Mesendoderm (in vitro differentiated cells): Measurements from ENCODE around the gene CAVIN1.
"Not testable (repeated sequence)": the region's sequence is repeated elsewhere in the genome, so short reads cannot be mapped to it uniquely, and the experiment has no call there.

Experiments
- DNase-seq: peaks from one replicate; pipeline ENCODE4 v3.0.0; 2013
- H2AK5ac ChIP-seq: 2 replicates; pipeline ENCODE4 v1.6.1; 2013; ENCODE audit warnings: low read length, inconsistent platforms
- H2BK120ac ChIP-seq: 2 replicates; pipeline ENCODE4 v1.6.1; 2013; ENCODE audit warnings: low read depth, mild to moderate bottlenecking, low read length, moderate library complexity, mixed read lengths
- H2BK15ac ChIP-seq: replicated peaks from 2 replicates; pipeline ENCODE4 v1.6.1; 2013; ENCODE audit warnings: low read depth, mild to moderate bottlenecking, moderate library complexity
- H2BK5ac ChIP-seq: 2 replicates; pipeline ENCODE4 v1.6.1; 2013; ENCODE audit warnings: low read length, inconsistent platforms
- H3K18ac ChIP-seq: 2 replicates; pipeline ENCODE4 v1.6.1; 2013; ENCODE audit warnings: mild to moderate bottlenecking, low read length, mixed read lengths
- H3K23ac ChIP-seq: one replicate; pipeline ENCODE4 v1.6.1; 2013; ENCODE audit warnings: low read length
- H3K27ac ChIP-seq: 2 replicates; pipeline ENCODE4 v1.5.1; 2013; ENCODE audit warnings: low read depth, mild to moderate bottlenecking, inconsistent platforms, low read length, moderate library complexity
- H3K27me3 ChIP-seq: 2 replicates; pipeline ENCODE4 v1.6.1; 2013; ENCODE audit warnings: low read length, control low read depth, mild to moderate bottlenecking, inconsistent platforms; ENCODE audit not compliant: insufficient read depth, poor library complexity
- H3K36me3 ChIP-seq: 2 replicates; pipeline ENCODE4 v1.6.1; 2013; ENCODE audit warnings: low read length, inconsistent platforms; ENCODE audit not compliant: control insufficient read depth, insufficient read depth
- H3K4ac ChIP-seq: one replicate; pipeline ENCODE4 v1.6.1; 2013; ENCODE audit warnings: low read depth, mild to moderate bottlenecking, low read length, moderate library complexity
- H3K4me1 ChIP-seq: 2 replicates; pipeline ENCODE4 v1.6.1; 2013; ENCODE audit warnings: low read depth, low read length, inconsistent platforms; ENCODE audit not compliant: control insufficient read depth
- H3K4me2 ChIP-seq: 2 replicates; pipeline ENCODE4 v1.6.1; 2013; ENCODE audit warnings: low read length
- H3K4me3 ChIP-seq: 2 replicates; pipeline ENCODE4 v1.5.1; 2013; ENCODE audit warnings: mild to moderate bottlenecking, low read length
- H3K56ac ChIP-seq: one replicate; pipeline ENCODE4 v1.6.1; 2013; ENCODE audit warnings: low read length
- H3K79me1 ChIP-seq: 2 replicates; pipeline ENCODE4 v1.6.1; 2013; ENCODE audit warnings: low read length, inconsistent platforms
- H3K79me2 ChIP-seq: 2 replicates; pipeline ENCODE4 v1.6.1; 2013; ENCODE audit warnings: mild to moderate bottlenecking, low read length; ENCODE audit not compliant: control insufficient read depth, insufficient read depth
- H3K9ac ChIP-seq: 2 replicates; pipeline ENCODE4 v1.6.1; 2013; ENCODE audit warnings: low read length, inconsistent platforms
- H4K5ac ChIP-seq: one replicate; pipeline ENCODE4 v1.6.1; 2013; ENCODE audit warnings: low read length
- H4K8ac ChIP-seq: one replicate; pipeline ENCODE4 v1.6.1; 2013; ENCODE audit warnings: low read depth, mild to moderate bottlenecking, control low read depth, low read length, moderate library complexity
- WGBS: extraction: QIAGEN DNeasy Blood & Tissue Kit; methylation state at CpG from one replicate; pipeline ENCODE4 v1.1.7; 2013; ENCODE audit warnings: low lambda C conversion rate, missing lambda C conversion rate; ENCODE audit not compliant: insufficient coverage; ENCODE audit errors: extremely low coverage; 5-methylcytosine and 5-hydroxymethylcytosine counted together

CAVIN1 gene

GRCh38 chr17:42400844-42401375 lies 22.1 kb downstream of the CAVIN1 start:
- not testable (repeated sequence) for H3K36me3 ChIP-seq, H3K4me1 ChIP-seq, H3K27me3 ChIP-seq, H3K4me2 ChIP-seq, H3K4ac ChIP-seq, H3K18ac ChIP-seq, H2BK5ac ChIP-seq, H4K8ac ChIP-seq, H4K5ac ChIP-seq, H2BK15ac ChIP-seq, DNase-seq, H3K79me2 ChIP-seq, H2BK120ac ChIP-seq, H3K56ac ChIP-seq, H3K4me3 ChIP-seq, H3K23ac ChIP-seq, H3K9ac ChIP-seq, H3K27ac ChIP-seq, H2AK5ac ChIP-seq, H3K79me1 ChIP-seq
- no CpG with 5 or more reads among the region's 8 CpGs for WGBS

DNA sequence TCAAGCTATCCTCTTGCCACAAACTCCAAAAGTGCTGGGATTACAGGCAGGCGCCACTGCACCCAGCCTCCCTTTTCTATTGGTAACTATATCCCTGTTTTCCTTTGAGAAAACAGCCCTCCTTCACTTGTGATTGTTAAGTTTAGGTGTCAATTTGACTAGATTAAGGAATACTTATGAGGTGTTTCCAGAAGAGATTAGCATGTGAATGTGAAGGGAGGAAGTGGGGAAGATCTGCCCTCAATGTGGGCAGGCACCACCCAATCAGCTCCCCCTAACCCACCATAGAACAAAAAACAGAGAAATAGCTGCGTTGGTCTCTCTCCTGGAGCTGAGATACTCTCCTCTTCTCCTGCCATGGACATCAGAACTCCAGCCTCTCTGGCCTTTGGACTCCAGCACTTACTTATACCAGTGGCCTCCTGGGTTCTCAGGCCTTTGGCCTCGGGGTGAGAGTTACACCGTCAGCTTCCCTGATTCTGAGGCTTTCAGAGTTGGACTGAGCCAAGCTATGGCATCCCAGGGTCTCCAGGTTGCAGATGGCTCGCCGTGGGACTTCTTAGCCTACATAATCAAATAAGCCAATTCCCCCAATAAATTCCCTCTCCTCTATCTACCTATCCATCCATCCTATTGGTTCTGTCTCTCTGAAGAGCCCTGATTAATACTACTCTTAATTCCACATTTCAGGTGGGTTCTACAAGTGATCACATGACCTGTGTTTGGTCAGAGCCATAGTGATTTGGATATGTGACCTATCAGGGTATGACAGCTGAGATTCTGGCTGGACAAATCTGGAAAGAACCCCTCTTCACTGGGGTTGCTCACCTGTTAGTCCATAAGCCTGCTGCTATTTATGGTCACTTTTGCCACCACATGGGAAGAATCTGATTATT lies 22.9 kb downstream of the CAVIN1 start:
- Histone ChIP-seq H3K4me3 (no peak overlapping the region), H3K36me3 (no peaks in the 10 kb centered on the region), H3K18ac (no peak overlapping the region), H3K9ac (no peak overlapping the region), H3K4me2 (no peak overlapping the region), H3K79me2 (no peaks in the 10 kb centered on the region), H3K56ac (no peak overlapping the region), H3K4ac (no peak overlapping the region), H3K79me1 (no peaks in the 10 kb centered on the region), H3K23ac (no peak overlapping the region), H3K4me1 (peaks cover 3% of the 10 kb centered on the region), H4K8ac (no peak overlapping the region), H3K27me3 (peaks cover 2% of the 10 kb centered on the region), H2BK120ac (no peak overlapping the region), H4K5ac (no peak overlapping the region), H3K27ac (no peak overlapping the region), H2BK5ac (no peak overlapping the region), H2AK5ac (no peak overlapping the region), H2BK15ac (no peak overlapping the region)
- DNase-seq, result peak; percentile 55
- no CpG with 5 or more reads among the region's 6 CpGs for WGBS

- no peak overlapping the region for H3K56ac ChIP-seq
- no peak overlapping the region for H2BK15ac ChIP-seq
- no peaks in the 10 kb centered on the region for H3K79me2 ChIP-seq
- H3K9ac ChIP-seq, result no peak overlapping the region
- no peak overlapping the region for H2BK5ac ChIP-seq
- no peak overlapping the region for H3K4me3 ChIP-seq
- no peak overlapping the region for H4K5ac ChIP-seq
- H3K23ac ChIP-seq, result no peak overlapping the region
- H3K27ac ChIP-seq, result no peak overlapping the region
- peaks cover 3% of the 10 kb centered on the region for H3K4me1 ChIP-seq
- WGBS, result no CpG with 5 or more reads among the region's 2 CpGs
- H2AK5ac ChIP-seq, result no peak overlapping the region
- H3K36me3 ChIP-seq, result no peaks in the 10 kb centered on the region
- no peak overlapping the region for H3K4me2 ChIP-seq
- H3K79me1 ChIP-seq, result no peaks in the 10 kb centered on the region
- DNase-seq, result no peak
- H2BK120ac ChIP-seq, result no peak overlapping the region
- no peak overlapping the region for H4K8ac ChIP-seq
- peaks cover 2% of the 10 kb centered on the region for H3K27me3 ChIP-seq
- H3K18ac ChIP-seq, result no peak overlapping the region
- no peak overlapping the region for H3K4ac ChIP-seq
Observed at GRCh38 chr17:42399121-42399520, 23.9 kb downstream of the CAVIN1 start.

DNA sequence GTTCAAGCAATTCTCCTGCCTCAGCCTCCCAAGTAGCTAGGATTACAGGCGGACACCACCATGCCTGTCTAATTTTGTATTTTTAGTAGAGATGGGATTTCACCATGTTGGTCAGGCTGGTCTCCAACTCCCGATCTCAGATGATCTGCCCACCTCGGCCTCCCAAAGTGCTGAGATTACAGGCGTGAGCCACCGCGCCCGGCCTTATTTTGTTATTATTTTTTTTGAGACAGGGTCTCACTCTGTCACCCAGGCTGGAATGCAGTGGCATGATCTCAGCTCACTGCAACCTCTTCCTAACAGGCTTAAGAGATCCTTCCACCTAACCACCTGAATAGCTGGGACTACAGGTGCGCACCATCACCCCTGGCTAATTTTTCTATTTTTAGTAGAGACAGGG lies 27.5 kb downstream of the CAVIN1 start:
- DNase-seq, H4K8ac ChIP-seq, H3K23ac ChIP-seq, H3K27ac ChIP-seq, H2AK5ac ChIP-seq, H4K5ac ChIP-seq, H3K79me2 ChIP-seq, H3K4me2 ChIP-seq, H3K9ac ChIP-seq, H2BK120ac ChIP-seq, H3K18ac ChIP-seq, H3K79me1 ChIP-seq, H3K4me1 ChIP-seq, H2BK15ac ChIP-seq, H3K56ac ChIP-seq, H3K4ac ChIP-seq, H3K27me3 ChIP-seq, H3K4me3 ChIP-seq, H2BK5ac ChIP-seq, H3K36me3 ChIP-seq: not testable (repeated sequence)
- WGBS, result no CpG with 5 or more reads among the region's 8 CpGs

DNA sequence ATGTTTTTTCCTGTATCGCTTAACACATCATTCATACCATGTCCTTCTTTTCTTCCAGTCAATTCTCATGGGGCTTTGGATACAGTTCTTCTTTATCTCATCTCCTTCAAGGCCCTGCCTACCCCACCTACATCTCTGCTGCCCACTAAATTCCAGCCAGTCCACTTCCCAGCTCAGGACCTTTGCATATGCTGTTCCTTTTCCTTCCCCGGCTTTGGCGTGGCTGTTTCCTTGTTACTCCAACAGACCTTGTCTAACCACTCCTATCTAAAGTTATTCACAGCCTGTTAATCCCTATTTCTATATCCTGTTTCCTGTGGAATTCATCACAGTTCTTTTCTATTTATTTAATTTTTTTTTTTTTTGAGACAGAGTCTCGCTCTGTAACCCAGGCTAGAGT lies 28.2 kb downstream of the CAVIN1 start:
- Histone ChIP-seq H2BK120ac (no peak overlapping the region), H2BK15ac (no peak overlapping the region), H3K36me3 (no peaks in the 10 kb centered on the region), H2AK5ac (no peak overlapping the region), H3K79me1 (no peaks in the 10 kb centered on the region), H3K9ac (no peak overlapping the region), H4K8ac (no peak overlapping the region), H3K79me2 (no peaks in the 10 kb centered on the region), H3K23ac (no peak overlapping the region), H3K27me3 (peaks cover 2% of the 10 kb centered on the region), H3K4me1 (no peaks in the 10 kb centered on the region), H3K18ac (no peak overlapping the region), H3K4me3 (no peak overlapping the region), H4K5ac (no peak overlapping the region), H3K4ac (no peak overlapping the region), H3K56ac (no peak overlapping the region), H2BK5ac (no peak overlapping the region), H3K27ac (no peak overlapping the region), H3K4me2 (no peak overlapping the region)
- WGBS, result no CpG with 5 or more reads among the region's 4 CpGs
- no peak for DNase-seq
